ENCODE results near the gene HS3ST5. TPM values are rescaled to one million over a fixed set of nuclear protein-coding genes. Genes with fewer than 3 reads are reported as not detected.

The HS3ST5 gene
- total RNA-seq, 1 experiment from 2014 or later, result not detected

GRCh38 chr6:114276783-114277182, 66.0 kb downstream of the HS3ST5 start:
- RAD21 ChIA-PET (ENCODE audit: low non-redundant PET in 1 of 2, low total read pairs in 2 of 2, uncharacterized antibody in 2 of 2, unreplicated experiment in 2 of 2), result no interaction called here
- no peak overlapping the region for H3K9ac ChIP-seq (ENCODE audit: low read length)
- H3K9me2 ChIP-seq (ENCODE audit: insufficient read depth), result no peaks in the 10 kb centered on the region
- H3K79me2 ChIP-seq (ENCODE audit: insufficient read depth, low read length), result no peaks in the 10 kb centered on the region
- H2AFZ ChIP-seq (ENCODE audit: low read depth, low read length, poor library complexity, severe bottlenecking), result no peak overlapping the region
- H3K4me1 ChIP-seq (ENCODE audit: control insufficient read depth in 1 of 2, insufficient read depth in 2 of 2, low read length in 2 of 2), result no peaks in the 10 kb centered on the region
- no peaks in the 10 kb centered on the region for H3K9me3 ChIP-seq (ENCODE audit: control insufficient read depth in 1 of 2, insufficient read depth in 1 of 2, low read depth in 1 of 2, low read length in 2 of 2)
- CTCF ChIA-PET, result interaction anchor here (1.6 kb wide), 1 partner anchor 28 kb away, joined by 4 read pairs; no protein-coding TSS in a partner anchor
- H3K4me3 ChIP-seq (replicated peaks in 1 of 2; ENCODE audit: low read depth in 1 of 2, low read length in 2 of 2), result no peak overlapping the region
- intact Hi-C loops (cut with micrococcal nuclease), result no loop called here
- no peaks in the 10 kb centered on the region for H3K36me3 ChIP-seq (ENCODE audit: control insufficient read depth in 1 of 2, insufficient read depth in 2 of 2, low read length in 2 of 2)
- TF ChIP-seq TCF7L2 (IDR thresholded peaks at IDR 0.05; ENCODE audit: borderline replicate concordance, extremely low read depth, insufficient read depth, insufficient read length) (no peak), SIN3A (IDR thresholded peaks at IDR 0.05; ENCODE audit: low read depth) (no peak), EGR1 (IDR thresholded peaks at IDR 0.05; ENCODE audit: low read depth) (no peak), ELF1 (IDR thresholded peaks at IDR 0.05; ENCODE audit: borderline replicate concordance, low read depth) (no peak), CTCF (IDR thresholded peaks at IDR 0.05 in 2 of 3, conservative IDR thresholded peaks at IDR 0.05 in 1 of 3; ENCODE audit: borderline replicate concordance in 1 of 3, insufficient read depth in 1 of 3, low read depth in 2 of 3, low read length in 2 of 3) (no peak), CEBPB (IDR thresholded peaks at IDR 0.05; ENCODE audit: low read depth) (no peak), SP1 (IDR thresholded peaks at IDR 0.05; ENCODE audit: low read depth) (no peak), EZH2 (IDR thresholded peaks at IDR 0.05) (no peak), POLR2AphosphoS5 (IDR thresholded peaks at IDR 0.05; ENCODE audit: low read depth, low read length) (no peak), ZFX (IDR thresholded peaks at IDR 0.05) (no peak), SRF (IDR thresholded peaks at IDR 0.05; ENCODE audit: low read depth) (no peak), CBX3 (IDR thresholded peaks at IDR 0.05; ENCODE audit: low read depth) (no peak), ZNF274 (IDR thresholded peaks at IDR 0.05; ENCODE audit: low read depth, low read length) (no peak), FOSL1 (IDR thresholded peaks at IDR 0.05; ENCODE audit: low read depth) (no peak), RAD21 (IDR thresholded peaks at IDR 0.05; ENCODE audit: low read depth) (no peak)
- TF ChIP-seq, protein P1, sequence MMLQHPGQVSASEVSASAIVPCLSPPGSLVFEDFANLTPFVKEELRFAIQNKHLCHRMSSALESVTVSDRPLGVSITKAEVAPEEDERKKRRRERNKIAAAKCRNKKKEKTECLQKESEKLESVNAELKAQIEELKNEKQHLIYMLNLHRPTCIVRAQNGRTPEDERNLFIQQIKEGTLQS (IDR thresholded peaks at IDR 0.05), result no peak
- H3K4me2 ChIP-seq (ENCODE audit: low read length), result no peak overlapping the region
- no peak for ATAC-seq
- peaks cover 37% of the 10 kb centered on the region for H3K27me3 ChIP-seq (ENCODE audit: insufficient read depth, low read length)
- POLR2A ChIA-PET, result no interaction called here
- 0 out of 2 replicates have a peak, but pooled peaks cover 4% of the 10 kb centered on the region for H4K20me1 ChIP-seq (ENCODE audit: insufficient read depth)
- no TSS peak for BruUV-seq (replicated peaks)
- DNase-seq (ENCODE audit: low read depth, low spot score), result no peak
- H3K27ac ChIP-seq (ENCODE audit: low read depth, low read length), result no peak overlapping the region

Data from HCT116 (cell line).